NCI-H128 (cell line): ENCODE measurements around the gene AP2S1.
"Not testable (repeated sequence)": the region's sequence is repeated elsewhere in the genome, so short reads cannot be mapped to it uniquely, and the experiment has no call there.

Experiments
- DNase-seq: peaks from one replicate; lab custom pipeline; 2025; ENCODE audit not compliant: unreplicated experiment; lab: John Stamatoyannopoulos, UW

AP2S1 gene

GRCh38 chr19:46868025-46868802, 17.6 kb upstream of the AP2S1 start:
- DNase-seq: no peak

GRCh38 chr19:46867170-46867569, 16.5 kb upstream of the AP2S1 start:
- DNase-seq: no peak

- DNase-seq: no peak
Measured at GRCh38 chr19:46866407-46867136, 15.9 kb upstream of the AP2S1 start.

GRCh38 chr19:46863818-46864629, 13.4 kb upstream of the AP2S1 start:
- DNase-seq: no peak

GRCh38 chr19:46862974-46863632, 12.5 kb upstream of the AP2S1 start:
- no peak for DNase-seq

GRCh38 chr19:46862503-46862834, 11.8 kb upstream of the AP2S1 start:
- DNase-seq: no peak

GRCh38 chr19:46861691-46862502, 11.3 kb upstream of the AP2S1 start:
- DNase-seq: no peak

GRCh38 chr19:46860846-46861690, 10.4 kb upstream of the AP2S1 start, which contains the start of gene ARHGAP35:
Gene ARHGAP35, plus strand, starts transcription at chr19:46860997. Its CDS starts 57,679 bp downstream, at chr19:46918676.
- DNase-seq: no peak

- peak; percentile 88 for DNase-seq
Measured at GRCh38 chr19:46860125-46860845, 9.6 kb upstream of the AP2S1 start.

- DNase-seq: peak; percentile 60
Measured at GRCh38 chr19:46859637-46860124, 9.0 kb upstream of the AP2S1 start.

GRCh38 chr19:46856062-46857022, 5.7 kb upstream of the AP2S1 start:
- DNase-seq: peak; percentile 72

GRCh38 chr19:46854698-46855097, 4.1 kb upstream of the AP2S1 start:
- not testable (repeated sequence) for DNase-seq

GRCh38 chr19:46852830-46853229, 2.2 kb upstream of the AP2S1 start:
- no peak for DNase-seq

- DNase-seq: no peak
Measured at GRCh38 chr19:46849610-46850009, 1.0 kb downstream of the AP2S1 start.

- no peak for DNase-seq
Measured at GRCh38 chr19:46848389-46848788, 2.3 kb downstream of the AP2S1 start.

- DNase-seq: no peak
Measured at GRCh38 chr19:46847528-46847927, 3.1 kb downstream of the AP2S1 start.

- DNase-seq: no peak
Measured at GRCh38 chr19:46845959-46846459, 4.6 kb downstream of the AP2S1 start.
